Left kidney (tissue), 2 donors: ENCODE results near the gene PET100. TPM values are rescaled to one million over a fixed set of nuclear protein-coding genes. Genes with fewer than 3 reads are reported as not detected.

ENCODE experiments used
- DNase-seq: peaks from one replicate; pipeline ENCODE4 v3.0.0-alpha.2; 2013
- polyA plus RNA-seq: library from polyadenylated mRNA; unstranded; fragments of 120-200 nt; gene quantifications from one replicate; pipeline ENCODE4 v1.2.1, GENCODE V29; 2013; ENCODE audit not compliant: insufficient read length

The PET100 gene
- polyA plus RNA-seq, 1 donor = 114 TPM

- no peak for DNase-seq
Observed at GRCh38 chr19:7610491-7611240, 18.9 kb upstream of the PET100 start.

- no peak for DNase-seq
Observed at GRCh38 chr19:7611541-7612279, 17.9 kb upstream of the PET100 start.

GRCh38 chr19:7612282-7613274 lies 17.0 kb upstream of the PET100 start:
- DNase-seq = no peak

GRCh38 chr19:7614859-7615741 lies 14.5 kb upstream of the PET100 start:
- DNase-seq = no peak

- DNase-seq = no peak
Observed at GRCh38 chr19:7617172-7617571, 12.4 kb upstream of the PET100 start.

GRCh38 chr19:7617735-7618134 lies 11.9 kb upstream of the PET100 start:
- no peak for DNase-seq

- no peak for DNase-seq
Observed at GRCh38 chr19:7618348-7618747, 11.2 kb upstream of the PET100 start.

GRCh38 chr19:7618771-7619510 lies 10.7 kb upstream of the PET100 start:
- DNase-seq = no peak

GRCh38 chr19:7619671-7620441 lies 9.7 kb upstream of the PET100 start:
- no peak for DNase-seq

- no peak for DNase-seq
Observed at GRCh38 chr19:7620442-7621412, 8.9 kb upstream of the PET100 start.

GRCh38 chr19:7622933-7623685 lies 6.5 kb upstream of the PET100 start:
- no peak for DNase-seq

GRCh38 chr19:7623725-7624603 lies 5.6 kb upstream of the PET100 start:
- DNase-seq = no peak

GRCh38 chr19:7624810-7625209 lies 4.8 kb upstream of the PET100 start:
- no peak for DNase-seq

GRCh38 chr19:7625763-7626372 lies 3.7 kb upstream of the PET100 start:
- DNase-seq = no peak

- no peak for DNase-seq
Observed at GRCh38 chr19:7627166-7627565, 2.4 kb upstream of the PET100 start.

GRCh38 chr19:7628589-7629311 lies 843 bp upstream of the PET100 start:
- DNase-seq = no peak
